GM12874 (cell line): ENCODE measurements around the gene FHOD1.

Experiments
- CTCF ChIP-seq: IDR thresholded peaks from 2 replicates; pipeline ENCODE4 v1.5.1; 2011; ENCODE audit warnings: low read depth, mild to moderate bottlenecking, control low read depth, low read length, moderate library complexity; ENCODE audit not compliant: insufficient read depth

FHOD1 gene

DNA sequence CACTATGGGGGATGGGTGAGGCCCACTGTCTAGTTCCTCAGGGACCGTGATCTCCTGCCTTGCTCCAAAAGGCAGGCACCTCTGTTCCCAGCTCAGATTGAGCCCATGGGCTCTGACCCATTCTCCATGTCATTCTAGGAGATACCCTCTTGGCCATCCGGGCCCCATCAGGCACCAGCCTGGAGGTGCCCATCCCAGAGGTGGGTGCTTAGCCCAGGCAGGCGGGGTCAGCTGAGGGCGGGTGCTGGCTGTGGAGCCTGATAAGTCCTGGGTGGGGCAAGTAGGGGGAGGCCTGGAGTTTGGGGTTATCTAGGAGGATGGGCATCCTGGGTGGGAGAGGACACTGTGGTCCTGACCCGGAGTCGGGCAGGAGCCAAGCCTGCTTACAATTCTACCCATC, 53.0 kb downstream of the FHOD1 start:
- TF ChIP-seq CTCF = no peak

- TF ChIP-seq CTCF = no peak
Observed at GRCh38 chr16:67193536-67193935, 53.7 kb downstream of the FHOD1 start.

- TF ChIP-seq CTCF = no peak
Observed at GRCh38 chr16:67192781-67193361, 54.4 kb downstream of the FHOD1 start.

- no peak for TF ChIP-seq CTCF
Observed at GRCh38 chr16:67191995-67192681, 55.1 kb downstream of the FHOD1 start, which contains the start of gene E2F4. E2F4 (plus strand) TSS chr16:67192155; CDS start chr16:67192228, 73 bp downstream.

DNA sequence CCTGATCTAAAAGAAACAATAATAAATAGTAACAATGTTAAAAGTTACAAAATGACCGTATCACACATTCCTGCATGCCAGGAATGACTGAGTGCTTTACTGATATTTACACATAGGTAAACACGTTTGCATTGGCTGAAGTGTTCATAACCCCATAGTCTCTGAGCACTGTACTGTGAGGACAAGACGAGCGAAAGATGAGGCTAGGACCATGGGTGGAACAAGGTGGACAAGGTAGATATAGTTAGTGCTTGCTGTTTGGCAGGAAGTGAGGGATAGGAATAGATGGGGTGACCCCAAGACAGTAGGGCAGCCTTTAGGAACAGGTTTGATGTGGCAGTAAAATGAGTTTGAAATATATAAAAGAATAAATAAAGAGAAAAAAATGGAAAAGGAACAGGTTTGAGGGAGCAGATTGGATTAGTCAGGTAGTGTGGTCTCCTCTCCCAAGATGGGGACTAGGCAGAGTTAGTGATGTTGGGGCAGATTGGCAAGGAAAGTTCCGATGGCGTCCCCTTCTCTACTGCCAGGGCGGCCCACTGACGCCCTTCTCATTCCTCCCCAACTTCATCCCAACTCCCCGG, 55.8 kb downstream of the FHOD1 start:
- no peak for TF ChIP-seq CTCF

DNA sequence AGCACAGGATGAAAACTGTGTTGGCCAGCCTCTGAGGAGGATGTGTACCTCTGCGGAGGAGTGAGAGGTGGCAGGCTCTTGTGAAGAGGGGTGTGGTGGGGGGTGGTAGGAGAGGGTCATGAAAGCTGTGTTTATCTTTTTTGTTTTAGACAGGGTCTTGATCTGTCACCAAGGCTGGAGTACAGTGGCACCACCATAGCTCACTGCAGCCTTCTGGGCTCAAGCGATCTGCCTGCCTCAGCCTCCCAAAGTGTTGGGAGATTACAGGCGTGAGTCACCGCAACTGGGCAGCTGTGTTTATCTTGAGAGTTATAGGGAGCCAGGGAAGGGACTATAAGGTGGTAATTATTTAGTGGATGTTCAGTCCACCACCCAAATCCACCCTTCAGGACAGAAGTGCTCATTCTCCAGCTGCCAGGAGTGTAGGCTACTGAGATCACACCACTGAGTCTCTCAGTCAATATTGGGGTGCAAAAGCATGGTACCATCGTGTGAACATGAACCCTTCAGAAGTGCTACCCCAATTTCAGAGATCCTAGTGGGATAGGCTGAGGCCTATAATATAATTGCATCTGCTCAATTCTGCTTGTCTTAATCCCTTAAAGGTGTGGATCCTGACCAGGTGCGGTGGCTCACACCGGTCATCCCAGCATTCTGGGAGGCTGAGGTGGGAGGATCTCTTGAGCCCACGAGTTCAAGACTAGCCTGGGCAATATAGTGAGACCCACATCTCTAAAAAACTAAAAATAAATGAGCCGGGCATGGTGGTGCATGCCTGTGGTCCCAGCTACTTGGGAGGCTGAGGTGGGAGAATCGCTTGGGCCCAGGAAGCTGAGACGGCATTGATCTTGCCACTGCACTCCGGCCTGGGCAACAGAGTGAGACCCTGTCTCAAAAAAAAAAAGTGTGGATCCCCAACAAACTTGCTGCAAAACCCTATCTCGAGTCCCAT, 56.6 kb downstream of the FHOD1 start:
- no peak for TF ChIP-seq CTCF

DNA sequence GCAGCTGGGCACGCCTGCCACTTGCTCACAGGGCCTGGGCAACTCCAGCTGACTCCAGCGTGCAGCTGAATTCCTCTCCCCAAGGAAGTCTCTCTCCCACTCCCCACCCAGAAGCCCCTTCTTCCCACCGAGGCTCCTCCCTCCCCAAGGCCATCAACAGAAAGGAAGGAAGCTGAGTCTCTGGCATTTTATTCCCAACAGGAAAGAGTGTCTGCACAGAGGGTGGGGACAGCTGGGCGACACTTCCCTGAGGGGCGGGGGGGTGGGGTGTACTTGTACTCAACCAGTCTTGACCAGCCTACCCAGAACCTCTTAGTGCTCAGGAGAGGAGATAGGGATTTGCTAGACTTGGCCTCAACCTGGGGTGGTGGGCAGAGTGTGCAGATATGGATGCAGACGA, 57.2 kb downstream of the FHOD1 start, which contains the start of gene EXOC3L1:
Gene EXOC3L1 (minus strand): TSS at position 96 of the 400 bp plus-strand sequence. CDS start 460 bp downstream, outside the sequence.
- TF ChIP-seq CTCF = no peak
